ENCODE data around the gene GNA15.
"Not testable (repeated sequence)": the region's sequence is repeated elsewhere in the genome, so short reads cannot be mapped to it uniquely, and the experiment has no call there.

The GNA15 gene

DNA sequence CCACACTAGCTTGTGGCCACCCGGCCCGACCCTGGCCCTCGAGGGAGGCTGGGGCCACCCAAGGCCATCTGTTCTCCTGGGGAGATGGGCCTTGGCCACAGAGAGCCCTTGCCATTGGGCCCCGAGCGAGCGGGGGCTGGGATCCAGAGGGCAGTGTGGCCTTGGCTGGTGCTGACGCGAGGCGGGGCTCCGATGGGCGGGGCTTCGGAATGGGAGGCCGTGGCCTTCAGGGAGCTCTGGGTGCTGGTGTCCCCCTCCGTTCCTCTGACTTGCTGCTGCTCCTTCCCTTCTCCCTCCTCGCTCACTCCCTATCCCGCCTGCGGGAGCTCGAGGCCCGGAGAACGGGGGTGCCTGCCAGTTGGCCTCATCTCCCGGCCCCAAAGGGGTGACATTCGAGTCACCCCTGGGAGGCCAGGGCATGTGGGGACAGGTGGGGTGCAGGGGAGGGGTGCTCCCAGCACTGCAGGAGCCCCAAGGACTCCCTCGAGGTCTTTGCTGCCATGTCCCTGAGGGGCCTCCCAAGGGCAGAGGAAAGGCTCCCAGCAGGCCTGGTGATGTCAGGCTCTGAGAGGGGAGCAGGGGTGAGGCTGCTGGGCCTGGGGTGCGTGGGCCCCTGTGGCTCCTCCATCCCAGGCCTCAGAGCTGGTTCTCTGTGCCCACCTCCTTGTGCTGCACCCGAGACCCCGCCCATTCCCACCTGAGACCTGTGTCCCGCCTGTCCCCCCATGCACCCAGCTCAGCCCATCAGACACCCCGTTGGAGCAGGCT is 54.1 kb downstream of the GNA15 start:
- no peaks in the 10 kb centered on the region for H3K9me3 ChIP-seq (ENCODE audit: control insufficient read depth, insufficient read depth, low read depth, low read length)
- no peaks in the 10 kb centered on the region for H3K27me3 ChIP-seq (ENCODE audit: control insufficient read depth, insufficient read depth, low read length)
- H3K36me3 ChIP-seq (ENCODE audit: control insufficient read depth, insufficient read depth, low read length): peaks cover 19% of the 10 kb centered on the region; the same call in 1 of the 2 replicates
- H3K9ac ChIP-seq (ENCODE audit: low read length): no peak overlapping the region
- H3K4me3 ChIP-seq (ENCODE audit: low read depth, low read length): no peak overlapping the region
- H3K4me1 ChIP-seq (ENCODE audit: control insufficient read depth, insufficient read depth, low read length): peaks cover 13% of the 10 kb centered on the region
- no peak overlapping the region for H3K27ac ChIP-seq (ENCODE audit: low read depth, low read length)

GRCh38 chr19:3190470-3190770 is 54.6 kb downstream of the GNA15 start:
- Histone ChIP-seq H3K36me3 (ENCODE audit: control insufficient read depth, insufficient read depth, low read length) (peaks cover 19% of the 10 kb centered on the region; the same call in 1 of the 2 replicates), H3K4me1 (ENCODE audit: control insufficient read depth, insufficient read depth, low read length) (peaks cover 13% of the 10 kb centered on the region), H3K27ac (ENCODE audit: low read depth, low read length) (no peak overlapping the region)

DNA sequence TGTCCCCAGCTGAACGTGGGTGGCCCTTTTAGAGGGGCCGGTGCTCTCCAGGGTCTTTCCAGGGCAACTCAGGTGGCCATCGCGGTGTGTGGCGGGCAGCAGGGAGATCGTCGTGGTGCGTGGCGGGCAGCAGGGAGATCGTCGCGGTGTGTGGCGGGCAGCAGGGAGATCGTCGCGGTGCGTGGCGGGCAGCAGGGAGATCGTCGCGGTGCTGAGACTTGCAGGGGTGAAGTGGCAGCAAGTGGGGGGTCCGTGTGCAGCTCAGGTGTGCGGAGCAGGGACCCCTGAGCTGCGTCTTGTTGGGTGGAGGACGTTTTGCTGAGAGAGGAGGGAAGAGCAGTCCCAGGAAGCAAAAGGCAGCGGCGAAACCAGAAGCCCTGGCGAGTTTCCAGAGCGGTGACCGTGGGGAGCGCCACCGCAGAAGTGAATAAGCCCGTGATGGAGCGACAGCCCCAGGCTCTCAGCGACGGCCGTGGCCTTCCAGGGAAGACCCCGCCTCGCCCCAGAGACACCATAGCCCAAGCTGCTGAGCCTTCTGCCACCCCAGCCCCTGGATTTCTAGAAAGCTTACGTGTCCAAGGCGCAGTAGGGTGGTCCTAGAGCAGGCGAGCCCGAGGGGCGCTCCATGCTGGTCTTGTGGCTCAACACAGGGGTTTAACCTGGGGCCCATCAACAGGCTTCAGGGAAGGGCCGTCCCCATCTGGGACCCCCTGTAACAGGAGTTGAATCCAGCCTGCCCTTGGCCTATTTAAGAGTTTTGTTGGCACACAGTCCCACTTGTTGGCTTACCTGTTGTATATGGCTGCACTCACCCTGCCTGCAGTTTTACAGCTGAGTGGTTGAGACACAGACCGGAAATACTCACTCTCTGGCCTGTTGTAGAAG is 55.3 kb downstream of the GNA15 start:
- Histone ChIP-seq H3K4me1 (ENCODE audit: control insufficient read depth, insufficient read depth, low read length) (peaks cover 13% of the 10 kb centered on the region), H3K27me3 (ENCODE audit: control insufficient read depth, insufficient read depth, low read length) (no peaks in the 10 kb centered on the region), H3K4me3 (ENCODE audit: low read depth, low read length) (no peak overlapping the region), H3K27ac (ENCODE audit: low read depth, low read length) (no peak overlapping the region), H3K36me3 (ENCODE audit: control insufficient read depth, insufficient read depth, low read length) (peaks cover 23% of the 10 kb centered on the region), H3K9me3 (ENCODE audit: control insufficient read depth, insufficient read depth, low read depth, low read length) (no peaks in the 10 kb centered on the region), H3K9ac (ENCODE audit: low read length) (no peak overlapping the region)

More at GRCh38 chr19:3190470-3190770, 54.6 kb downstream of the GNA15 start:
- H3K9me3 ChIP-seq (ENCODE audit: control insufficient read depth, insufficient read depth, low read depth, low read length): no peaks in the 10 kb centered on the region
- H3K4me3 ChIP-seq (ENCODE audit: low read depth, low read length): no peak overlapping the region
- H3K27me3 ChIP-seq (ENCODE audit: control insufficient read depth, insufficient read depth, low read length): no peaks in the 10 kb centered on the region
- no peak overlapping the region for H3K9ac ChIP-seq (ENCODE audit: low read length)

GRCh38 chr19:3191806-3192104 is 55.9 kb downstream of the GNA15 start:
- H3K9me3 ChIP-seq (ENCODE audit: control insufficient read depth, insufficient read depth, low read depth, low read length); H3K27ac ChIP-seq (ENCODE audit: low read depth, low read length); H3K4me3 ChIP-seq (ENCODE audit: low read depth, low read length); H3K9ac ChIP-seq (ENCODE audit: low read length); H3K27me3 ChIP-seq (ENCODE audit: control insufficient read depth, insufficient read depth, low read length): not testable (repeated sequence)
- H3K4me1 ChIP-seq (ENCODE audit: control insufficient read depth, insufficient read depth, low read length): peaks cover 12% of the 10 kb centered on the region
- peaks cover 29% of the 10 kb centered on the region for H3K36me3 ChIP-seq (ENCODE audit: control insufficient read depth, insufficient read depth, low read length)

DNA sequence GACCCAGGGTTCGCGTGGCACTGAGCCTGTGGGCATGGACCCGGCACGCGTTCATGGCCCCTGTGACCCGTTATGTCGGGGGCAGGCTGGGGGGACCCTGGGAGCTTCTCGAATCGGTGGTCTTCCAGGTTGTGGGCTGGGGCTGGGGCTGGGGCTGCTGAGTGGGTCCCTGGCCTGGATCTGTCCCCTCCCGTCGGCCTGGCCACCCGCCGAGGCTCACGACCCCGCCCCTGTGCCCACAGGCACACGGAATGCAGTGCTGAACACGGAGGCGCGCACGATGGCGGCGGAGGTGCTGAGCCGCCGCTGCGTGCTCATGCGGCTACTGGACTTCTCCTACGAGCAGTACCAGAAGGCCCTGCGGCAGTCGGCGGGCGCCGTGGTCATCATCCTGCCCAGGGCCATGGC is 56.4 kb downstream of the GNA15 start:
- no peak overlapping the region for H3K9ac ChIP-seq (ENCODE audit: low read length)
- H3K4me3 ChIP-seq (ENCODE audit: low read depth, low read length): no peak overlapping the region
- H3K4me1 ChIP-seq (ENCODE audit: control insufficient read depth, insufficient read depth, low read length): peaks cover 7% of the 10 kb centered on the region
- no peak overlapping the region for H3K27ac ChIP-seq (ENCODE audit: low read depth, low read length)
- H3K36me3 ChIP-seq (ENCODE audit: control insufficient read depth, insufficient read depth, low read length): peaks cover 31% of the 10 kb centered on the region
- no peaks in the 10 kb centered on the region for H3K9me3 ChIP-seq (ENCODE audit: control insufficient read depth, insufficient read depth, low read depth, low read length)
- no peaks in the 10 kb centered on the region for H3K27me3 ChIP-seq (ENCODE audit: control insufficient read depth, insufficient read depth, low read length)

- no peaks in the 10 kb centered on the region for H3K27me3 ChIP-seq (ENCODE audit: control insufficient read depth, insufficient read depth, low read length)
- H3K9me3 ChIP-seq (ENCODE audit: control insufficient read depth, insufficient read depth, low read depth, low read length): no peaks in the 10 kb centered on the region
- H3K4me1 ChIP-seq (ENCODE audit: control insufficient read depth, insufficient read depth, low read length): peaks cover 5% of the 10 kb centered on the region; the same call in 1 of the 2 replicates
- H3K9ac ChIP-seq (ENCODE audit: low read length): no peak overlapping the region
- H3K36me3 ChIP-seq (ENCODE audit: control insufficient read depth, insufficient read depth, low read length): peaks cover 31% of the 10 kb centered on the region
- H3K4me3 ChIP-seq (ENCODE audit: low read depth, low read length): no peak overlapping the region
- H3K27ac ChIP-seq (ENCODE audit: low read depth, low read length): no peak overlapping the region
Observed at GRCh38 chr19:3192684-3193083, 56.9 kb downstream of the GNA15 start.

DNA sequence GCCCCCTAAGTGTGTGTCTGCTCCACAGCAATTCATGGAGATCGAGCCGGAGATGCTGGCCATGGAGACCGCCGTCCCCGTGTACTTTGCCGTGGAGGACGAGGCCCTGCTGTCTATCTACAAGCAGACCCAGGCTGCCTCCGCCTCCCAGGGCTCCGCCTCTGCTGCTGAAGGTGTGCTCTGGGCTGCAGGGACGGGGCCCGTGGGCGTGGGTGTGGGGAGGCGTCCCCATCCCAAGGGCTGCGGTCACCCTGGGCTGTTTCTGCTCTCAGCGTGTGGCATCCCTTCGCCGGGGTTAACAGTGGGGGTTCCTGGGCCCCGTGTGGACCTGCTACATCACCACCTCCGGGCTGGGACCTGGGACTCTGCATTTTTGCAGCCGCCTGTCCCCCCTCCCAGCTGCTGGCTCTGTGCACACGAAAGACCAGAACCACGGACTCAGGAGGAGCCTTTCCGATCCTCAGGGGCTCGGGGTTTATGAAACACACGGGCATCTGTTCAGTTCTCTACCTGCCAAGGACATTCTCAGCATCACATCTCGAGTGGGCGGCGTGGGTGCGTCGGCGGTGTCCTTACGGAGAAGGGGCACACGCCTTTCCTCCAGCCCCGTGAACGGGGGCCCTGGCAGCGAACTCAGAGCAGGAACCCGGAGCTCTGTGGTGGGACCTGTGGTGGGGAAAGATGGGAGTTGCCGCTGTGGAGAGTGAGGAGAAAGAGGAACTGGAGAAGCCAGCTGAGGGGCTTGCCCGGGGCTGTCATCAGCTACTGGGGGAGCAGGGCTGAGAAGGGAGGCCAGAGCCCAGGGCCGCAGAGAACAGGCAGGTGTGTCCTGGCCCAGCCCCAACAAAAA is 57.6 kb downstream of the GNA15 start:
- Histone ChIP-seq H3K4me1 (ENCODE audit: control insufficient read depth, insufficient read depth, low read length) (peaks cover 5% of the 10 kb centered on the region; the same call in 1 of the 2 replicates), H3K9ac (ENCODE audit: low read length) (no peak overlapping the region), H3K9me3 (ENCODE audit: control insufficient read depth, insufficient read depth, low read depth, low read length) (no peaks in the 10 kb centered on the region), H3K4me3 (ENCODE audit: low read depth, low read length) (no peak overlapping the region), H3K27me3 (ENCODE audit: control insufficient read depth, insufficient read depth, low read length) (no peaks in the 10 kb centered on the region), H3K27ac (ENCODE audit: low read depth, low read length) (no peak overlapping the region), H3K36me3 (ENCODE audit: control insufficient read depth, insufficient read depth, low read length) (peaks cover 31% of the 10 kb centered on the region)

DNA sequence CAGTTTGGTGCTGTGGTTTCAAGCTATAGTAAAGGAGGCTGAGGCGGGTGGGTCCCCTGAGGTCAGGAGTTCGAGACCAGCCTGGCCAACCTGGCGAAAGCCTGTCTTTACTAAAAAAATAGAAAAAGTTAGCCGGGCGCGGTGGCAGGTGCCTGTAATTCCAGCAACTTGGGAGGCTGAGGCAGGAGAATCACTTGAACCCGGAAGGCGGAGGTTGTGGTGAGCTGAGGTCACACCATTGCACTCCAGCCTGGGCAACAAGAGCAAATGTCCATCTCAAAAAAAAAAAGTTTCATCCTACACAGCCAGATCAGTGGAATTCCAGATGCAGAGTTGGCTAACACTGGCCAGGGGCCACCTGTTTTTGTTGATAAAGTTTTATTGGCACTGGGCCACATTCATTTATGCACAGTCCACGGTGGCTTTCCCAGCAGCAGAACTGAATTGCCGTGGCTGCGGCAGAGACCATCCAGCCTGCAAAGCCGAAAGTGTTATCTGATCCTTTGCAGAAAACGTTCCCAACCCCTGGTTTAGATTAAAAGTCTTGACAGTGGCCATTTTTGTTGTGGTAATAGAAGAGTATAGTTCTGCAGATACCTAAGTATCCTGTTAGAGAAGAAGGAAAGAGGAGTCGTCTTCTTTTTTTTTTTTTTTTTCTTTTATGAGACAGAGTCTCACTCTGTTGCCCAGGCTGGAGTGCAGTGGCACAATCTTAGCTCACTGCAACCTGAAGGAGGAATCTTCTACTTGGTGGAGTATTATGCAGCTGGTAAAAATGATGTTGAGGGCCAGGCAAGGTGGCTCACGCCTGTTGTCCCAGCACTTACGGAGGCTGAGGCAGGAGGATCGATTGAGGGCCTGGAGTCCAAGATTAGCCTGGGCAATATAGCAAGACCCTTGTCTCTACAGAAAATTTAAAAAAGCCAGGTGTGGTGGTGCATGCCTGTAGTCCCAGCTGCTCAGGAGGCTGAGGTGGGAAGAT is 58.6 kb downstream of the GNA15 start:
- peaks cover 36% of the 10 kb centered on the region for H3K36me3 ChIP-seq (ENCODE audit: control insufficient read depth, insufficient read depth, low read length)
- peaks cover 4% of the 10 kb centered on the region; the same call in 1 of the 2 replicates for H3K4me1 ChIP-seq (ENCODE audit: control insufficient read depth, insufficient read depth, low read length)
- H3K9me3 ChIP-seq (ENCODE audit: control insufficient read depth, insufficient read depth, low read depth, low read length): no peaks in the 10 kb centered on the region

DNA sequence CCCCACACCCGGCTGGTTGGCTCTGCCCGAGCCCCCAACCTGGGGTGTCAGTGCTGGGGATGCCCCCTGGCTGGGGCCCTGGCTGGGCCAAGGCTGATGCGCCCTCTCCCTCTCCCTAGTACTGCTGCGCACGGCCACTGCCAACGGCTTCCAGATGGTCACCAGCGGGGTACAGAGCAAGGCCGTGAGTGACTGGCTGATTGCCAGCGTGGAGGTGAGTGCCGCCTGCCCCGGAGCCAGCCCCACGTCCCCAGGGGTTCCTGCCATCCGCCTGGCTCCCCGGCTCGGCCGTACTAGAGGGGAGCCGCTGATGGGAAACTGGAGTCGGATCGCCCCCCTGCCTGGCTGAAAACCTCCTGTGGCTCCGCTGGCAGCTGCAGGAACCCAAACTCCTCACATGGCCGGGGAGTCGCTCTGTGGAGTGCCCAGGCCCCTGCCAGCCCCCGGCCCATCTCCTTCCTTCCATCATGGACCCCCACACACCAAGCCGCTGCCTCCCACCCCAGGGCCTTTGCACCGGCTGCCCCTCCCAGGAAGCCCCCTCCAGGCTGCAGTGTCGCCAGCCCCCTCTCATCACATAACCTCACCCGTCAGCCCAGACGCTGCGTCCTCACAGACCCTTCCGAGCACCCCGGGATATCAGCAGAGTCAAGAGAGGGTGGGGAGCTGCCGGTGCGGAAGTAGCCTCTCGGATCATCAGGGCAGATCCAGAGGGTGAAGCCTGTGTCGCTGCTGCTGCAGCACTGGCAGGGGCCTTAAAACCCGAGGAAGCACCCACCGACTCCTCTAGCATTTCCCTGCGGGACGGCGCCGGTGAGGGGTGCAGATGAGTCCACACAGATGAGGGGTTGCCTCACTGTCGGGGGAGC is 60.5 kb downstream of the GNA15 start:
- Histone ChIP-seq H3K4me1 (ENCODE audit: control insufficient read depth, insufficient read depth, low read length) (no peaks in the 10 kb centered on the region), H3K36me3 (ENCODE audit: control insufficient read depth, insufficient read depth, low read length) (peaks cover 42% of the 10 kb centered on the region), H3K27me3 (ENCODE audit: control insufficient read depth, insufficient read depth, low read length) (no peaks in the 10 kb centered on the region), H3K9me3 (ENCODE audit: control insufficient read depth, insufficient read depth, low read depth, low read length) (no peaks in the 10 kb centered on the region), H3K27ac (ENCODE audit: low read depth, low read length) (no peak overlapping the region), H3K9ac (ENCODE audit: low read length) (no peak overlapping the region), H3K4me3 (ENCODE audit: low read depth, low read length) (no peak overlapping the region)

More for the DNA sequence above, 58.6 kb downstream of the GNA15 start:
- Histone ChIP-seq H3K4me3 (ENCODE audit: low read depth, low read length) (no peak overlapping the region), H3K27me3 (ENCODE audit: control insufficient read depth, insufficient read depth, low read length) (no peaks in the 10 kb centered on the region), H3K27ac (ENCODE audit: low read depth, low read length) (no peak overlapping the region), H3K9ac (ENCODE audit: low read length) (no peak overlapping the region)
